Fibroblast of lung (primary cell): Measurements from ENCODE around the gene AK4.

Experiments
- CTCF ChIP-seq, 2 donors: IDR thresholded peaks in 1 of 2; conservative IDR thresholded peaks in 1 of 2; 1 replicate in 1 of 2; 2 replicates in 1 of 2; pipeline ENCODE4 v1.5.1; 2011 to 2012; ENCODE audit warnings: low read length in 2 of 2, control low read depth in 1 of 2, inconsistent platforms in 1 of 2, low read depth in 1 of 2, mild to moderate bottlenecking in 1 of 2
- EZH2 ChIP-seq: IDR thresholded peaks from 2 replicates; pipeline ENCODE4 v1.5.1; 2012; ENCODE audit warnings: low read length, control low read depth, mild to moderate bottlenecking; ENCODE audit errors: missing control alignments

GRCh38 chr1:65170511-65171142 is 22.6 kb downstream of the AK4 start:
- TF ChIP-seq CTCF (conservative IDR thresholded peaks at IDR 0.05 in 1 of 2, IDR thresholded peaks at IDR 0.05 in 1 of 2; ENCODE audit: low read depth in 1 of 2, low read length in 2 of 2): no peak
- no peak for TF ChIP-seq EZH2
